ENCODE measurements around the gene CSNK1G3. TPM values are rescaled to one million over a fixed set of nuclear protein-coding genes. Genes with fewer than 3 reads are reported as not detected.

Gene CSNK1G3
- polyA plus RNA-seq, 2 donors, result 6.4 to 7.9 TPM

DNA sequence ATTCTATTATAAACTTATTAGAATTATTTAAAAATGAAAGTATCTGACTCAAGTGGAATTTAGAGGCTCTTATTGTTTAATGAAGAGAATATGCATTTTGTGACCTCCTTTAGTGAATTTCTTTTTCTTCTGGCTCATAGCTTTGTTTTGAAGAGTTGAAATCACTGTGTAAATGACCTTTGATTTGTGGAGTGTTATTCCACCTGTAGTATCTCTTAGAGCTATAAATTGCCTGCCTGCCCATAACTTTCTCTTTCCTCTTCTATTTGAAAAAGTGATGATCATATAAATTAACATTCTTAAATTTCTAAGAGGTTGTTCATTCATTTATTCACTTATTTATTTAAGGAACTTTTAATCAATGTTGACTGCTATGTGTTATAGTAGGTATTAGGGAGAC, 16.1 kb downstream of the CSNK1G3 start:
- Histone ChIP-seq H3K27ac (ENCODE audit: low read depth in 2 of 2, low read length in 1 of 2) (no peak overlapping the region), H3K36me3 (ENCODE audit: control insufficient read depth in 2 of 2, insufficient read depth in 2 of 2, low read length in 1 of 2) (no peaks in the 10 kb centered on the region), H3K27me3 (ENCODE audit: control insufficient read depth in 1 of 2, insufficient read depth in 2 of 2, low read length in 2 of 2) (no peaks in the 10 kb centered on the region), H3K9me3 (ENCODE audit: control insufficient read depth in 2 of 2, insufficient read depth in 1 of 2, low read depth in 1 of 2, low read length in 1 of 2) (no peaks in the 10 kb centered on the region), H3K4me1 (ENCODE audit: control insufficient read depth in 2 of 2, insufficient read depth in 2 of 2, low read length in 1 of 2) (no peaks in the 10 kb centered on the region), H3K4me3 (ENCODE audit: low read depth in 1 of 2, low read length in 2 of 2) (no peak overlapping the region)

DNA sequence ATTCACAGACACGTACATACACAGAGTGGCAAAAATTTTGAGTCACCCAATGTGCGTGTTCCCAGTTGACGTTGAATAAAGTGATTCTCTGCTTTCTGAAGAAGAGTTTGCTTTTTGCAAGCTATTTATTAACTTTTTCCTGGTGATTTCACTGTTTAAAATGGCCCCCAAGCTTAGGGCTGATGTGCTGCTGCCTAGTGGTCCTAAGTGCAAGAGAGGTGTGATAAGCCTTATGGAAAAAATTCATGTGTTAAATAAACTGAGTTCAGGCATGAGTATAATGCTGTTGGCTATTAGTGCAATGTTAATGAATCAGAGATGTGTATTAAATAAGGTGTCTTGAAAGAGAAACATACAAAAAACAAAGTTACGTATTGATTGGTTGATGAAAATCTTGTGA, 16.9 kb downstream of the CSNK1G3 start:
- 94 to 98% methylated on average over 4 of the region's 4 CpGs for WGBS, 2 donors
- Histone ChIP-seq H3K9me3 (ENCODE audit: control insufficient read depth in 2 of 2, insufficient read depth in 1 of 2, low read depth in 1 of 2, low read length in 1 of 2) (no peaks in the 10 kb centered on the region), H3K4me1 (ENCODE audit: control insufficient read depth in 2 of 2, insufficient read depth in 2 of 2, low read length in 1 of 2) (no peaks in the 10 kb centered on the region), H3K36me3 (ENCODE audit: control insufficient read depth in 2 of 2, insufficient read depth in 2 of 2, low read length in 1 of 2) (no peaks in the 10 kb centered on the region), H3K27ac (ENCODE audit: low read depth in 2 of 2, low read length in 1 of 2) (no peak overlapping the region), H3K27me3 (ENCODE audit: control insufficient read depth in 1 of 2, insufficient read depth in 2 of 2, low read length in 2 of 2) (no peaks in the 10 kb centered on the region), H3K4me3 (ENCODE audit: low read depth in 1 of 2, low read length in 2 of 2) (no peak overlapping the region)

DNA sequence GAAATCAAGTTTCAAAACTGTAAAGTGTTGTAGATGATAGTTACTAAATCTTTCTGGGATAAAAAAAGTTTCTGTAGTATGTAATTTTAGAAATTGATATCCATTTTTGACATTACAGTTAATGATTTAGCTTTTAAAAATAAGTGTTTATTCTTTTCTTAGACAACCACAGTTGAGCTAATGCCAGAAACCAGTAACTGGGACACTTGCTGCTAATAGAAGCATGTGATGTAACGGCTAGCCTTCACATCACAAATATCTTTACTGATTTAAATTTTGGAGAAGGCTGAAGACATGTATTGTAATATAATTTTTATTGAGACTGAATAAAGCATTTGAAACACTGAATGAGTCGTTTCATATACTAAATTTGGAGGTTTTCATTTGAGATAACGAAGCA, 18.8 kb downstream of the CSNK1G3 start:
- 76 to 81% methylated on average over 3 of the region's 3 CpGs for WGBS, 2 donors
- no peaks in the 10 kb centered on the region for H3K4me1 ChIP-seq (ENCODE audit: control insufficient read depth in 2 of 2, insufficient read depth in 2 of 2, low read length in 1 of 2)
- no peaks in the 10 kb centered on the region for H3K36me3 ChIP-seq (ENCODE audit: control insufficient read depth in 2 of 2, insufficient read depth in 2 of 2, low read length in 1 of 2)
- no peaks in the 10 kb centered on the region for H3K27me3 ChIP-seq (ENCODE audit: control insufficient read depth in 1 of 2, insufficient read depth in 2 of 2, low read length in 2 of 2)
- no peak overlapping the region for H3K27ac ChIP-seq (ENCODE audit: low read depth in 2 of 2, low read length in 1 of 2)
- H3K9me3 ChIP-seq (ENCODE audit: control insufficient read depth in 2 of 2, insufficient read depth in 1 of 2, low read depth in 1 of 2, low read length in 1 of 2), result no peaks in the 10 kb centered on the region
- H3K4me3 ChIP-seq (ENCODE audit: low read depth in 1 of 2, low read length in 2 of 2), result no peak overlapping the region

DNA sequence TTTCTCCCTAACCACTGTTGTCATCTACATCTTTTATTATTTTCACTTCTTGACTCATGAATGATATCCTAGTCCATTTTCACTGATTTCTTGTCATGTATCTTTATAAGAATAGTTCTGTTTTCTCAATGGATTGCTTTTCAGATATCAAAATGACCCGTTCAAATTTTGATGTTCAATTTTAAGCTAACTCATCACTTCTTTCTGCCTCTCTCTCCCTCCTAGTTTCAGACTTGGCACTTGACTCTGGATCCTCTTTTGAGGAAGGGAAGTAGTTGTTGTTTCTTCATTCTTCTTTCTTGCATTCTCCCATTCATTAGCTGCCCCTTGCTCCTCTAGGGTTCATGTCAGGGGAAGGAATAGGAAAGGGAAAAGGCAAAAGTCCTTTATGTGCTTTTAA, 23.7 kb downstream of the CSNK1G3 start:
- no peaks in the 10 kb centered on the region for H3K27me3 ChIP-seq (ENCODE audit: control insufficient read depth in 1 of 2, insufficient read depth in 2 of 2, low read length in 2 of 2)
- no peak overlapping the region for H3K4me3 ChIP-seq (ENCODE audit: low read depth in 1 of 2, low read length in 2 of 2)
- H3K4me1 ChIP-seq (ENCODE audit: control insufficient read depth in 2 of 2, insufficient read depth in 2 of 2, low read length in 1 of 2), result no peaks in the 10 kb centered on the region
- H3K36me3 ChIP-seq (ENCODE audit: control insufficient read depth in 2 of 2, insufficient read depth in 2 of 2, low read length in 1 of 2), result no peaks in the 10 kb centered on the region
- no peaks in the 10 kb centered on the region for H3K9me3 ChIP-seq (ENCODE audit: control insufficient read depth in 2 of 2, insufficient read depth in 1 of 2, low read depth in 1 of 2, low read length in 1 of 2)
- H3K27ac ChIP-seq (ENCODE audit: low read depth in 2 of 2, low read length in 1 of 2), result no peak overlapping the region
- 88 to 97% methylated on average over 1 of the region's 1 CpG for WGBS, 2 donors

DNA sequence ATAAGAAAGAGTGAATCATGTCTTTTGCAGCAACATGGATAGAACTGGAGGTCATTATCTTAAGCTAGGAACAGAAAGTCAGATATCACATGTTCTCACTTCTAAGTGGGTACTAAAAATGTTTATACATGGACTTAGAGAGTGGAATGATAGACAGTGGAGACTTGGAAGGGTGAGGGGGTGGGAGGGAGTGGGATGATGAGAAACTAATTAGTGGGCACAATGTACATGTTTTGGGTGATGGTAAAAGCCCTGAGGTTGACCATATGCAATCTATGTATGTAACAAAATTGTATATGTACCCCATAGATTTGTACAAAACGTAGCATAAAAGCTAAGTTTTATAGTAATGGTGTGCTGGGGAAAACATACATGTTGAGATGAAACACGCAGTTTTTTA, 25.3 kb downstream of the CSNK1G3 start:
- Histone ChIP-seq H3K9me3 (ENCODE audit: control insufficient read depth in 2 of 2, insufficient read depth in 1 of 2, low read depth in 1 of 2, low read length in 1 of 2) (no peaks in the 10 kb centered on the region), H3K36me3 (ENCODE audit: control insufficient read depth in 2 of 2, insufficient read depth in 2 of 2, low read length in 1 of 2) (no peaks in the 10 kb centered on the region), H3K4me3 (ENCODE audit: low read depth in 1 of 2, low read length in 2 of 2) (no peak overlapping the region), H3K27ac (ENCODE audit: low read depth in 2 of 2, low read length in 1 of 2) (no peak overlapping the region), H3K4me1 (ENCODE audit: control insufficient read depth in 2 of 2, insufficient read depth in 2 of 2, low read length in 1 of 2) (no peaks in the 10 kb centered on the region), H3K27me3 (ENCODE audit: control insufficient read depth in 1 of 2, insufficient read depth in 2 of 2, low read length in 2 of 2) (no peaks in the 10 kb centered on the region)
- 99% methylated on average over 2 of the region's 2 CpGs for WGBS, 2 donors

DNA sequence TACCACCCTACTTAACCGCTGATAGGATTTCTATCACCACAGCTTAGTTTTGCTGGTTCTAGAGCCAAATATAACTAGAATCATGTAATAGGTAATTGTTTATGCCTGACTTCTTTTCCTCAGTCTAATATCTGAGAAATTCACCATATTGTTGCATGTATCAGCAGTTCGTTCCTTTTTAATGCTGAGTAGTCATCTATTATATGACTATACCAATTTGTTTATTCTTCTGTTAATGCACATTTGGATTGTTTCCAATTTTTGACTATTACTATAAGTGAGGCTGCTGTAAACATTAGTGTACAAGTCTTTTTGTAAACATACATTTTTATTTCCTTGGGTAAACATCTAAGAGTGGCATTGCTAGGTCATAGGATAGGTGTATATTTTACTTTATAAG, 25.9 kb downstream of the CSNK1G3 start:
- WGBS, 2 donors, result 75 to 82% methylated on average over 2 of the region's 2 CpGs
- Histone ChIP-seq H3K4me3 (ENCODE audit: low read depth in 1 of 2, low read length in 2 of 2) (no peak overlapping the region), H3K9me3 (ENCODE audit: control insufficient read depth in 2 of 2, insufficient read depth in 1 of 2, low read depth in 1 of 2, low read length in 1 of 2) (no peaks in the 10 kb centered on the region), H3K27ac (ENCODE audit: low read depth in 2 of 2, low read length in 1 of 2) (no peak overlapping the region), H3K27me3 (ENCODE audit: control insufficient read depth in 1 of 2, insufficient read depth in 2 of 2, low read length in 2 of 2) (no peaks in the 10 kb centered on the region), H3K36me3 (ENCODE audit: control insufficient read depth in 2 of 2, insufficient read depth in 2 of 2, low read length in 1 of 2) (no peaks in the 10 kb centered on the region), H3K4me1 (ENCODE audit: control insufficient read depth in 2 of 2, insufficient read depth in 2 of 2, low read length in 1 of 2) (no peaks in the 10 kb centered on the region)

DNA sequence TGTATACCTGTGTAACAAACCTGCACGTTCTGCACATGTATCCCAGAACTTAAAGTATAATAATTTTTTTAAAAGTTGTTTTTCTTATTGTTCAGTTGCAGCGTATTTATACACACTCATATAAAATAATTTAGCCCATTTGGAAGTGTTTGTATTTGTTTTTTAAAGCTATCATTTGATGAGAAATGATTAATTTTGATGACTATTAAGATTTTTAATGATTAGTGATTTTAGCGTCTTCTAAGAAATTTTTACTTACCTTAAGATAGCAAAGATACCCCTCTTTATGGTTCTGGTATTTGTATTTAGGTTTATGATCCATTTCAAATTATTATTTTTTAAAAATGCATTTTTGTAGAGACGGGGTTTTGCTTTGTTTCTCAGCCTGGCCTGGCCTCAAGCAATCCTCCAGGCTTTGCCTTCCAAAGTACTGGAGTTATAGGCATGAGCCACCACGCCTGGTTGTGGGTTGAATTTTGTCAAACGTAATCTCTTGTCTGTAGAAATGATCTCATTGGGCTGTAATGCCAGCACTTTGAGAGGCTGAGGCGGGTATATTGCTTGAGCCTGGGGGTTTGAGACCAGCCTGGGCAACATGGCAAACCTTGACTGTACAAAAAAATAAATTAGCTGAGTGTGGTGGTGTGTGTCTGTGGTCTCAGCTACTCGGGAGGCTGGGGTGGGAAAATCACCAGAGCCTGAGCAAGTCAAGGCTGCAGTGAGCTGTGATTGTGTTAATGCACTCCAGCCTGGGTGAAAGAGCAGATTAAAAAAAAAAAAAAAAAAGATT, 26.9 kb downstream of the CSNK1G3 start:
- 74 to 83% methylated on average over 8 of the region's 8 CpGs for WGBS, 2 donors
- H3K4me3 ChIP-seq (ENCODE audit: low read depth in 1 of 2, low read length in 2 of 2), result no peak overlapping the region
- no peak overlapping the region for H3K27ac ChIP-seq (ENCODE audit: low read depth in 2 of 2, low read length in 1 of 2)
- H3K36me3 ChIP-seq (ENCODE audit: control insufficient read depth in 2 of 2, insufficient read depth in 2 of 2, low read length in 1 of 2), result no peaks in the 10 kb centered on the region
- H3K4me1 ChIP-seq (ENCODE audit: control insufficient read depth in 2 of 2, insufficient read depth in 2 of 2, low read length in 1 of 2), result no peaks in the 10 kb centered on the region
- H3K9me3 ChIP-seq (ENCODE audit: control insufficient read depth in 2 of 2, insufficient read depth in 1 of 2, low read depth in 1 of 2, low read length in 1 of 2), result no peaks in the 10 kb centered on the region
- H3K27me3 ChIP-seq (ENCODE audit: control insufficient read depth in 1 of 2, insufficient read depth in 2 of 2, low read length in 2 of 2), result no peaks in the 10 kb centered on the region

DNA sequence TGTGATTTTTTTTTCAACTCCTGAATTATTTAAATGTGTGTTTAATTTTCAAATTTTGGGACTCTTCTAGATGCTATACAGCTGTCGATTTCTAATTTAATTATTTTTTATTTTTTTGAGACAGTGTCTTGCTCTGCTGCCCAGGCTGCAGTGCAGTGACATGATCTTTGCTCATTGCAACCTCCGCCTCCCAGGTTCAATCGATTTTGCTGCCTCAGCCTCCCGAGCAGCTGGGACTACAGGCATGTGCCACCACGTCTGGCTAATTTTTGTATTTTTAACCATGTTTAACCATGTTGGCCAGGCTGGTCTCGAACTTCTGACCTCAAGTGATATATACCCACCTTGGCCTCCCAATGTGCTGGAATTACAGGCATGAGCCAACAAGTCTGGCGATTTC, 28.6 kb downstream of the CSNK1G3 start:
- no peak overlapping the region for H3K27ac ChIP-seq (ENCODE audit: low read depth in 2 of 2, low read length in 1 of 2)
- H3K4me3 ChIP-seq (ENCODE audit: low read depth in 1 of 2, low read length in 2 of 2), result no peak overlapping the region
- 95% methylated on average over 7 of the region's 7 CpGs for WGBS, 2 donors
- no peaks in the 10 kb centered on the region for H3K27me3 ChIP-seq (ENCODE audit: control insufficient read depth in 1 of 2, insufficient read depth in 2 of 2, low read length in 2 of 2)
- no peaks in the 10 kb centered on the region for H3K36me3 ChIP-seq (ENCODE audit: control insufficient read depth in 2 of 2, insufficient read depth in 2 of 2, low read length in 1 of 2)
- H3K9me3 ChIP-seq (ENCODE audit: control insufficient read depth in 2 of 2, insufficient read depth in 1 of 2, low read depth in 1 of 2, low read length in 1 of 2), result no peaks in the 10 kb centered on the region
- H3K4me1 ChIP-seq (ENCODE audit: control insufficient read depth in 2 of 2, insufficient read depth in 2 of 2, low read length in 1 of 2), result no peaks in the 10 kb centered on the region

DNA sequence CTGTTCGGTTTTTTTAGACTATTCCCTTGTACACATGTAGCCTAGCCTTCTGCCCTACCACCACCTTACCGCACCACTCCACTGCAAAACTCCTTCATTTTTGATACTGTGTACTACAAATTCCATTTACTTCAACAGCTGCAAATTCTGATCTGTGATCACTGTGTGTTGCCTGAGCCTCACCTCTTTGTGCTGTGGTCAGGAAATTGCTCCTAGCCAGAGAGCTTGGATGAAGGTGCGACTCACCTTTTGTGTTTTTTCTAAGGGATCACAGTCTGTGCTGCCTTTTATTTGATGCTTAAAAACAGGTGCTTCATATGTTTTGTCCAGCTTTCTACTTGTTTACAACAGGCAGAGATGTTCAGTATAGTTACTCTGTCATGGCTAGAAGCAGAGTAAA, 31.5 kb downstream of the CSNK1G3 start:
- no peaks in the 10 kb centered on the region for H3K36me3 ChIP-seq (ENCODE audit: control insufficient read depth in 2 of 2, insufficient read depth in 2 of 2, low read length in 1 of 2)
- H3K4me3 ChIP-seq (ENCODE audit: low read depth in 1 of 2, low read length in 2 of 2), result no peak overlapping the region
- no peaks in the 10 kb centered on the region for H3K9me3 ChIP-seq (ENCODE audit: control insufficient read depth in 2 of 2, insufficient read depth in 1 of 2, low read depth in 1 of 2, low read length in 1 of 2)
- no peak overlapping the region for H3K27ac ChIP-seq (ENCODE audit: low read depth in 2 of 2, low read length in 1 of 2)
- WGBS, 2 donors, result 89 to 92% methylated on average over 3 of the region's 3 CpGs
- H3K4me1 ChIP-seq (ENCODE audit: control insufficient read depth in 2 of 2, insufficient read depth in 2 of 2, low read length in 1 of 2), result no peaks in the 10 kb centered on the region
- H3K27me3 ChIP-seq (ENCODE audit: control insufficient read depth in 1 of 2, insufficient read depth in 2 of 2, low read length in 2 of 2), result no peaks in the 10 kb centered on the region

DNA sequence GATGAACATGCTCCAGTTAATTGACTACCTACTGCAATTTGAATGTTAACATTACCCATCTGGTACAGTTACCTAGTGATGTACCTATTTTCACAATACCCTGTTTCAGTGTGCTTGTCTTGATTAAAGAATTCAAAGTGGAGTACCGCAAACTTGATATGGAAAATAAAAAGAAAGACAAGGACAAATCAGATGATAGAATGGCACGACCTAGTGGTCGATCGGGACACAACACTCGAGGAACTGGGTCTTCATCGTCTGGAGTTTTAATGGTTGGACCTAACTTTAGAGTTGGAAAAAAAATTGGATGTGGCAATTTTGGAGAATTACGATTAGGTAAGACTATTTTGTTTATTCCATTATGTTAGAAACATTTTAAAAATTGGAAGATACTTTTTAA, 33.5 kb downstream of the CSNK1G3 start:
- Histone ChIP-seq H3K36me3 (ENCODE audit: control insufficient read depth in 2 of 2, insufficient read depth in 2 of 2, low read length in 1 of 2) (no peaks in the 10 kb centered on the region), H3K27ac (ENCODE audit: low read depth in 2 of 2, low read length in 1 of 2) (no peak overlapping the region), H3K4me3 (ENCODE audit: low read depth in 1 of 2, low read length in 2 of 2) (no peak overlapping the region), H3K27me3 (ENCODE audit: control insufficient read depth in 1 of 2, insufficient read depth in 2 of 2, low read length in 2 of 2) (no peaks in the 10 kb centered on the region), H3K4me1 (ENCODE audit: control insufficient read depth in 2 of 2, insufficient read depth in 2 of 2, low read length in 1 of 2) (no peaks in the 10 kb centered on the region), H3K9me3 (ENCODE audit: control insufficient read depth in 2 of 2, insufficient read depth in 1 of 2, low read depth in 1 of 2, low read length in 1 of 2) (no peaks in the 10 kb centered on the region)
- 82 to 87% methylated on average over 7 of the region's 7 CpGs for WGBS, 2 donors

Measured in esophagus (tissue), 2 donors.